HepG2 (cell line): ENCODE results near the gene RAB1B. TPM values are rescaled to one million over a fixed set of nuclear protein-coding genes. Genes with fewer than 3 reads are reported as not detected.
A peak's percentile ranks its signal among the peaks of the same experiment; 100 is the strongest.

Source experiments
- ATAD3A ChIP-seq: sonication (generic); formaldehyde crosslinking; IDR thresholded peaks from 2 replicates; pipeline ENCODE4 v1.4.0; 2020; ENCODE audit warnings: missing genetic modification reagents
- HCFC1 ChIP-seq: fragments of 150-350 bp; IDR thresholded peaks from 2 replicates; pipeline ENCODE4 v1.6.1; 2014; ENCODE audit warnings: low read depth, low read length
- KAT2B ChIP-seq: fragments of 150-350 bp; IDR thresholded peaks from 2 replicates; pipeline ENCODE4 v1.6.1; 2014; ENCODE audit warnings: low read depth, low read length, borderline replicate concordance
- MXD4 ChIP-seq: IDR thresholded peaks from 2 replicates; pipeline ENCODE4 v1.6.1; 2016; ENCODE audit warnings: mild to moderate bottlenecking, missing biosample characterization, missing genetic modification reagents
- MXI1 ChIP-seq: IDR thresholded peaks from 3 replicates; pipeline ENCODE4 v1.6.1; 2012; ENCODE audit warnings: low read depth, low read length, inconsistent platforms, borderline replicate concordance
- RARG ChIP-seq: sonication (generic); formaldehyde crosslinking; IDR thresholded peaks from 2 replicates; pipeline ENCODE4 v1.4.0; 2020; ENCODE audit warnings: low read depth, mild to moderate bottlenecking, missing genetic modification reagents
- ZFP36L1 ChIP-seq: sonication (generic); formaldehyde crosslinking; IDR thresholded peaks from 2 replicates; pipeline ENCODE4 v1.8.0; 2022; ENCODE audit warnings: mild to moderate bottlenecking, missing genetic modification reagents, moderate library complexity
- ZMAT3 ChIP-seq: sonication (generic); formaldehyde crosslinking; conservative IDR thresholded peaks from 2 replicates; pipeline ENCODE4 v1.7.0; 2021; ENCODE audit warnings: missing genetic modification reagents
- ZNF260 ChIP-seq: sonication (generic); formaldehyde crosslinking; IDR thresholded peaks from 2 replicates; pipeline ENCODE4 v1.4.0; 2020; ENCODE audit warnings: missing genetic modification reagents, low read depth, mild to moderate bottlenecking, borderline replicate concordance
- ZNF34 ChIP-seq: sonication (generic); formaldehyde crosslinking; IDR thresholded peaks from 2 replicates; pipeline ENCODE4 v1.4.0; 2020; ENCODE audit warnings: mild to moderate bottlenecking, missing genetic modification reagents, borderline replicate concordance
- ZNF605 ChIP-seq: sonication (generic); formaldehyde crosslinking; IDR thresholded peaks from 2 replicates; pipeline ENCODE4 v1.8.0; 2022; ENCODE audit warnings: mild to moderate bottlenecking, missing genetic modification reagents
- polyA plus RNA-seq, 8 experiments: library from polyadenylated mRNA; depleted of rRNA in 3 of 8; stranded (reverse) in 7 of 8; unstranded in 1 of 8; fragments of >200 nt; fragmentation: Illumina TruSeq in 4 of 8; extraction: Trizol in 4 of 8; gene quantifications; 2 replicates each; pipeline versions ENCODE4 v1.2.1 to v1.2.3, GENCODE V29; 2011 to 2016; ENCODE audit warnings: low read depth in 4 of 8, missing spikeins in 1 of 8, mixed read lengths in 1 of 8; ENCODE audit not compliant: insufficient read depth in 1 of 8
- total RNA-seq, 5 experiments: library from RNA; depleted of rRNA; stranded (reverse); fragments of >200 nt; fragmentation: Illumina TruSeq; extraction: Trizol; gene quantifications; 2 replicates each; pipeline ENCODE4 v1.2.3, GENCODE V29; 2016; ENCODE audit warnings: low read depth in 1 of 5
- TF ChIP-seq, protein P1 (sequence below), 2 experiments: IDR thresholded peaks; 2 replicates each; pipeline ENCODE4 v1.6.1; 2011 to 2012; ENCODE audit warnings: low read length in 2 of 2, borderline replicate concordance in 1 of 2, low read depth in 1 of 2, mild to moderate bottlenecking in 1 of 2, moderate library complexity in 1 of 2
- TF ChIP-seq, protein P2 (sequence below): sonication (generic); formaldehyde crosslinking; conservative IDR thresholded peaks from 2 replicates; pipeline ENCODE4 v1.5.0; 2020; ENCODE audit warnings: missing genetic modification reagents
- TF ChIP-seq, protein P3 (sequence below): sonication (generic); formaldehyde crosslinking; IDR thresholded peaks from 2 replicates; pipeline ENCODE4 v1.8.0; 2022; ENCODE audit warnings: missing genetic modification reagents, mild to moderate bottlenecking, borderline replicate concordance
- TF ChIP-seq, protein P4 (sequence below): sonication (generic); formaldehyde crosslinking; IDR thresholded peaks from 2 replicates; pipeline ENCODE4 v1.9.0; 2022; ENCODE audit warnings: missing genetic modification reagents, mild to moderate bottlenecking, borderline replicate concordance
- TF ChIP-seq, protein P5 (sequence below): sonication (generic); formaldehyde crosslinking; IDR thresholded peaks from 2 replicates; pipeline ENCODE4 v1.5.0; 2020; ENCODE audit warnings: missing genetic modification reagents, mild to moderate bottlenecking, borderline replicate concordance

The RAB1B gene
- total and polyA plus RNA-seq, 2 of the 13 experiments (the other 11 are each of a cell fraction or from before 2014, with no cell fraction given): 77.9 to 87.9 TPM

DNA sequence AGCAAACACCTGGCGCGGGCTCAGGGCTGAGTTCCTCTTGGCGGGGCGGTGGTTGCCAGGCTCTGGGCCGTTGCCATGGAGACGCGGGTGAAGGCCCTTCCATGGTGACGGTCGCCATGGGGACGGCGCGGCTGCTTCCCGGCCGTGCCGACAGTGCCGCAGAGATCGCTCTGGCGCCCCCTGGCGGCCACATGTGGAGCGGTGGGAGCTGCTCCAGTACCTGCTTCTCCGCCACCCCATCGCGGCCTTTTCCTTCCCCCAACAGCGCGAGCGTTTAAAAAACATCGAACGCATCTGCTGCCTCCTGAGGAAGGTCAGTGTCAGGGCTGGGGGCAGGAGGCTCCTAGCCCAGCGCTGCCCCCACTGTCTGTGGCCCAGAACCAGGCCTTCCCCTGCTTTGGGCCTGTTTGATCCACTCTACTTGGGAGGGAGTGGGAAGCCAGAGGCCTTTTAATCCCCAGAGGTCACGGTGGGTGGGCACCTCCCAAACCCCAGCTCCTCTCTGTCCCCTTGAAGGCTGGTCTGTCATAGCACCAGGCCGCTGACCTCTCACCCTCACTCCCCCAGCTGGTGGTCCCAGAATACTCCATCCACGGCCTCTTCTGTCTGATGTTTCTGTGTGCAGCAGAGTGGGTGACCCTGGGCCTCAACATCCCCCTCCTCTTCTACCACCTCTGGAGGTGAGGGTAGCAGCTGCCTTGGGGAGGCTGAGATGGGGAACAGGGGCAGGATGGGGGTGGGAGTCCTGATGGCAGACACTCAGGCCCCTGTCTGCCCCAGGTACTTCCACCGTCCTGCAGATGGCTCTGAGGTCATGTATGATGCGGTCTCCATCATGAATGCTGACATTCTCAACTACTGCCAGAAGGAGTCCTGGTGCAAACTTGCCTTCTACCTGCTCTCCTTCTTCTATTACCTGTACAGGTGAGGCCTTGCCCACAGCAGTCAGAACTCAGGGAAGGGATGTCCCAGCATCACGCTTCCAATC, 14.3 kb downstream of the RAB1B start (continued):
- TF ChIP-seq, protein P1, sequence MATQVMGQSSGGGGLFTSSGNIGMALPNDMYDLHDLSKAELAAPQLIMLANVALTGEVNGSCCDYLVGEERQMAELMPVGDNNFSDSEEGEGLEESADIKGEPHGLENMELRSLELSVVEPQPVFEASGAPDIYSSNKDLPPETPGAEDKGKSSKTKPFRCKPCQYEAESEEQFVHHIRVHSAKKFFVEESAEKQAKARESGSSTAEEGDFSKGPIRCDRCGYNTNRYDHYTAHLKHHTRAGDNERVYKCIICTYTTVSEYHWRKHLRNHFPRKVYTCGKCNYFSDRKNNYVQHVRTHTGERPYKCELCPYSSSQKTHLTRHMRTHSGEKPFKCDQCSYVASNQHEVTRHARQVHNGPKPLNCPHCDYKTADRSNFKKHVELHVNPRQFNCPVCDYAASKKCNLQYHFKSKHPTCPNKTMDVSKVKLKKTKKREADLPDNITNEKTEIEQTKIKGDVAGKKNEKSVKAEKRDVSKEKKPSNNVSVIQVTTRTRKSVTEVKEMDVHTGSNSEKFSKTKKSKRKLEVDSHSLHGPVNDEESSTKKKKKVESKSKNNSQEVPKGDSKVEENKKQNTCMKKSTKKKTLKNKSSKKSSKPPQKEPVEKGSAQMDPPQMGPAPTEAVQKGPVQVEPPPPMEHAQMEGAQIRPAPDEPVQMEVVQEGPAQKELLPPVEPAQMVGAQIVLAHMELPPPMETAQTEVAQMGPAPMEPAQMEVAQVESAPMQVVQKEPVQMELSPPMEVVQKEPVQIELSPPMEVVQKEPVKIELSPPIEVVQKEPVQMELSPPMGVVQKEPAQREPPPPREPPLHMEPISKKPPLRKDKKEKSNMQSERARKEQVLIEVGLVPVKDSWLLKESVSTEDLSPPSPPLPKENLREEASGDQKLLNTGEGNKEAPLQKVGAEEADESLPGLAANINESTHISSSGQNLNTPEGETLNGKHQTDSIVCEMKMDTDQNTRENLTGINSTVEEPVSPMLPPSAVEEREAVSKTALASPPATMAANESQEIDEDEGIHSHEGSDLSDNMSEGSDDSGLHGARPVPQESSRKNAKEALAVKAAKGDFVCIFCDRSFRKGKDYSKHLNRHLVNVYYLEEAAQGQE (IDR thresholded peaks at IDR 0.05; ENCODE audit: borderline replicate concordance in 1 of 2, low read depth in 1 of 2, low read length in 2 of 2): no peak
- peak; percentile 72; the same call in 1 of the 2 replicates for TF ChIP-seq ZNF605 (CRISPR knock-in tag)
- no peak for TF ChIP-seq ZNF260
- no peak for TF ChIP-seq ZNF34 (CRISPR knock-in tag)
- TF ChIP-seq, protein P2, sequence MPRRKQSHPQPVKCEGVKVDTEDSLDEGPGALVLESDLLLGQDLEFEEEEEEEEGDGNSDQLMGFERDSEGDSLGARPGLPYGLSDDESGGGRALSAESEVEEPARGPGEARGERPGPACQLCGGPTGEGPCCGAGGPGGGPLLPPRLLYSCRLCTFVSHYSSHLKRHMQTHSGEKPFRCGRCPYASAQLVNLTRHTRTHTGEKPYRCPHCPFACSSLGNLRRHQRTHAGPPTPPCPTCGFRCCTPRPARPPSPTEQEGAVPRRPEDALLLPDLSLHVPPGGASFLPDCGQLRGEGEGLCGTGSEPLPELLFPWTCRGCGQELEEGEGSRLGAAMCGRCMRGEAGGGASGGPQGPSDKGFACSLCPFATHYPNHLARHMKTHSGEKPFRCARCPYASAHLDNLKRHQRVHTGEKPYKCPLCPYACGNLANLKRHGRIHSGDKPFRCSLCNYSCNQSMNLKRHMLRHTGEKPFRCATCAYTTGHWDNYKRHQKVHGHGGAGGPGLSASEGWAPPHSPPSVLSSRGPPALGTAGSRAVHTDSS (CRISPR knock-in tag): no peak
- peak; percentile 100 for TF ChIP-seq MXI1
- peak; percentile 90 for TF ChIP-seq MXD4 (CRISPR knock-in tag)
- TF ChIP-seq KAT2B: no peak
- no peak for TF ChIP-seq ATAD3A (CRISPR knock-in tag)
- TF ChIP-seq, protein P3, sequence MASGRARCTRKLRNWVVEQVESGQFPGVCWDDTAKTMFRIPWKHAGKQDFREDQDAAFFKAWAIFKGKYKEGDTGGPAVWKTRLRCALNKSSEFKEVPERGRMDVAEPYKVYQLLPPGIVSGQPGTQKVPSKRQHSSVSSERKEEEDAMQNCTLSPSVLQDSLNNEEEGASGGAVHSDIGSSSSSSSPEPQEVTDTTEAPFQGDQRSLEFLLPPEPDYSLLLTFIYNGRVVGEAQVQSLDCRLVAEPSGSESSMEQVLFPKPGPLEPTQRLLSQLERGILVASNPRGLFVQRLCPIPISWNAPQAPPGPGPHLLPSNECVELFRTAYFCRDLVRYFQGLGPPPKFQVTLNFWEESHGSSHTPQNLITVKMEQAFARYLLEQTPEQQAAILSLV (CRISPR knock-in tag): peak; percentile 56; the same call in 1 of the 2 replicates
- no peak for TF ChIP-seq RARG (CRISPR knock-in tag)
- TF ChIP-seq, protein P4, sequence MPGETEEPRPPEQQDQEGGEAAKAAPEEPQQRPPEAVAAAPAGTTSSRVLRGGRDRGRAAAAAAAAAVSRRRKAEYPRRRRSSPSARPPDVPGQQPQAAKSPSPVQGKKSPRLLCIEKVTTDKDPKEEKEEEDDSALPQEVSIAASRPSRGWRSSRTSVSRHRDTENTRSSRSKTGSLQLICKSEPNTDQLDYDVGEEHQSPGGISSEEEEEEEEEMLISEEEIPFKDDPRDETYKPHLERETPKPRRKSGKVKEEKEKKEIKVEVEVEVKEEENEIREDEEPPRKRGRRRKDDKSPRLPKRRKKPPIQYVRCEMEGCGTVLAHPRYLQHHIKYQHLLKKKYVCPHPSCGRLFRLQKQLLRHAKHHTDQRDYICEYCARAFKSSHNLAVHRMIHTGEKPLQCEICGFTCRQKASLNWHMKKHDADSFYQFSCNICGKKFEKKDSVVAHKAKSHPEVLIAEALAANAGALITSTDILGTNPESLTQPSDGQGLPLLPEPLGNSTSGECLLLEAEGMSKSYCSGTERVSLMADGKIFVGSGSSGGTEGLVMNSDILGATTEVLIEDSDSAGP (CRISPR knock-in tag): 0 out of 2 replicates have a peak, but pooled peaks have one; percentile 49
- TF ChIP-seq ZMAT3 (CRISPR knock-in tag): 0 out of 2 replicates have a peak, but pooled peaks have one; percentile 2
- peak; percentile 83; the same call in 1 of the 2 replicates for TF ChIP-seq ZFP36L1
- TF ChIP-seq, protein P5, sequence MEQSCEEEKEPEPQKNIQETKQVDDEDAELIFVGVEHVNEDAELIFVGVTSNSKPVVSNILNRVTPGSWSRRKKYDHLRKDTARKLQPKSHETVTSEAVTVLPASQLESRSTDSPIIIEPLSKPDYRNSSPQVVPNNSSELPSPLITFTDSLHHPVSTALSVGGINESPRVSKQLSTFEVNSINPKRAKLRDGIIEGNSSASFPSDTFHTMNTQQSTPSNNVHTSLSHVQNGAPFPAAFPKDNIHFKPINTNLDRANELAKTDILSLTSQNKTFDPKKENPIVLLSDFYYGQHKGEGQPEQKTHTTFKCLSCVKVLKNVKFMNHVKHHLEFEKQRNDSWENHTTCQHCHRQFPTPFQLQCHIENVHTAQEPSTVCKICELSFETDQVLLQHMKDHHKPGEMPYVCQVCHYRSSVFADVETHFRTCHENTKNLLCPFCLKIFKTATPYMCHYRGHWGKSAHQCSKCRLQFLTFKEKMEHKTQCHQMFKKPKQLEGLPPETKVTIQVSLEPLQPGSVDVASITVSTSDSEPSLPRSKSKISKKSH (CRISPR knock-in tag): peak; percentile 77; the same call in 1 of the 2 replicates
- peak; percentile 51 for TF ChIP-seq HCFC1
